Measurements from ENCODE around the gene ZC3H12D. TPM values are rescaled to one million over a fixed set of nuclear protein-coding genes. Genes with fewer than 3 reads are reported as not detected.

Gene ZC3H12D
- total and polyA plus RNA-seq, 2 of the 13 experiments (the other 11 are each of a cell fraction or from before 2014, with no cell fraction given), result 1.2 to 2.7 TPM

DNA sequence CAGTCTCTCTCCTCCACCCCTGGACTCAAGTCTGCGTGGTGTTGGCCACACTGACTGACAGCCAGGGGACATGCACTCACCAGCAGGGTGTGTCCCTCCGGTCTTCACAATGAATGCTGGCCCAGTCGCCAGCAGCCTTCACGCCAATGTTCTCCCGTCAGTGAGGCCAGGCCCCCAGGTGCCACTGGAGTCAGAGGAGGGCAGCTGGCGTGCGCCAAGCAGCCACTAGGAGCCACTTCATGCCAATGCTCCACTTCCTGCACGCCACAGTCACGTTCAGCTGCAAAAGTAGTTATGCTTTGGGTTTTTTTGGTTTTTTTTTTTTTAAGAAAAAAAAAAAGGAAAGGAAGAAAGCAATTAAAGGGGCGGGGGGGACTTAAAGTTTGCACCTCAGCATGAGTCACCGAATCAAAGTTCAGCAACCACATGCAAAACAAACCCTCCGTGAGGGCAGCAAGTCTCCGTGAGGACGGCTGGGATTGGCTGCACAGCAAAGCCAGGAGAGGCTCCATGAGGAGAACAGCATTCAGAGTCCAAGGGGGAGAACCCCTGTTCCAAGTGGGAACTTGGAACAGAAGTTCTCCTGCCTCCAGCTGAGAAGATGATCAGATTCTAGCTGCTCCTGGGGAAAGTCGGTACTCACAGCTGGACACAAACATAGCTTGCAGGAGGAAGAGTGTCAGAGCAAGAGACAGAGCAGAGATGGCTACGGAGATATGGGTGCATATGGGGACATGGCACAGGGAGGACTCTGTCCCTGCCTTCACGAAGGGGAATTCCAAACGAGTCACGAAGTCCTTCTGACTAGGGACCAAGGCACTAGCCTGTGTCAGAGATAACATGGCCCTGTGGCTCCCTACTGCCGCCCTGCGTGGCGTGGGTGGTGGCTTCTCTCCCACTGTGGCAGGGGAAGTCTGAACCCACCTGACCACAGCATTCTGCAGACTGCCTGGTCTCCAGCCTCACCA is at the start of gene ZC3H12D (continued):
- peak; percentile 82; the same call in 1 of the 2 replicates for TF ChIP-seq KDM2A (CRISPR knock-in tag; IDR thresholded peaks at IDR 0.05; ENCODE audit: borderline replicate concordance, low read depth)
- no peak for TF ChIP-seq RBM22 (optimal IDR thresholded peaks at IDR 0.05; ENCODE audit: low read length)
- TF ChIP-seq ZNF839 (CRISPR knock-in tag; IDR thresholded peaks at IDR 0.05; ENCODE audit: borderline replicate concordance), result peak; percentile 75; the same call in 1 of the 2 replicates
- peak; percentile 72 for TF ChIP-seq GABPB1 (CRISPR knock-in tag; IDR thresholded peaks at IDR 0.05)
- TF ChIP-seq TBX3 (IDR thresholded peaks at IDR 0.05; ENCODE audit: borderline replicate concordance), result peak; percentile 59; the same call in 1 of the 2 replicates
- TF ChIP-seq SNAPC2 (CRISPR knock-in tag; IDR thresholded peaks at IDR 0.05), result peak; percentile 73; the same call in 1 of the 2 replicates
- TF ChIP-seq ZNF558 (CRISPR knock-in tag; IDR thresholded peaks at IDR 0.05; ENCODE audit: borderline replicate concordance), result no peak
- TF ChIP-seq FOXM1 (CRISPR knock-in tag; IDR thresholded peaks at IDR 0.05), result no peak
- no peak for TF ChIP-seq ATF7 (IDR thresholded peaks at IDR 0.05)
- peak; percentile 16; the same call in 1 of the 2 replicates for TF ChIP-seq ATF7 (CRISPR knock-in tag; IDR thresholded peaks at IDR 0.05)
- TF ChIP-seq SNAI1 (CRISPR knock-in tag; IDR thresholded peaks at IDR 0.05; ENCODE audit: borderline replicate concordance), result 0 out of 2 replicates have a peak, but pooled peaks have one; percentile 44
- TF ChIP-seq, protein P1, sequence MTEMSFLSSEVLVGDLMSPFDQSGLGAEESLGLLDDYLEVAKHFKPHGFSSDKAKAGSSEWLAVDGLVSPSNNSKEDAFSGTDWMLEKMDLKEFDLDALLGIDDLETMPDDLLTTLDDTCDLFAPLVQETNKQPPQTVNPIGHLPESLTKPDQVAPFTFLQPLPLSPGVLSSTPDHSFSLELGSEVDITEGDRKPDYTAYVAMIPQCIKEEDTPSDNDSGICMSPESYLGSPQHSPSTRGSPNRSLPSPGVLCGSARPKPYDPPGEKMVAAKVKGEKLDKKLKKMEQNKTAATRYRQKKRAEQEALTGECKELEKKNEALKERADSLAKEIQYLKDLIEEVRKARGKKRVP (CRISPR knock-in tag; IDR thresholded peaks at IDR 0.05), result peak in 1 of 2 experiments; percentile 53; a peak in 1 of 4 replicates
- TF ChIP-seq RXRA (CRISPR knock-in tag; IDR thresholded peaks at IDR 0.05), result peak; percentile 89
- peak; percentile 13; the same call in 1 of the 2 replicates for TF ChIP-seq ZBTB49 (CRISPR knock-in tag; IDR thresholded peaks at IDR 0.05; ENCODE audit: borderline replicate concordance)
- TF ChIP-seq MTA1 (CRISPR knock-in tag; IDR thresholded peaks at IDR 0.05; ENCODE audit: borderline replicate concordance), result peak; percentile 74; the same call in 1 of the 2 replicates
- TF ChIP-seq, protein P2, sequence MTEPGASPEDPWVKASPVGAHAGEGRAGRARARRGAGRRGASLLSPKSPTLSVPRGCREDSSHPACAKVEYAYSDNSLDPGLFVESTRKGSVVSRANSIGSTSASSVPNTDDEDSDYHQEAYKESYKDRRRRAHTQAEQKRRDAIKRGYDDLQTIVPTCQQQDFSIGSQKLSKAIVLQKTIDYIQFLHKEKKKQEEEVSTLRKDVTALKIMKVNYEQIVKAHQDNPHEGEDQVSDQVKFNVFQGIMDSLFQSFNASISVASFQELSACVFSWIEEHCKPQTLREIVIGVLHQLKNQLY (CRISPR knock-in tag; IDR thresholded peaks at IDR 0.05), result peak; percentile 20; the same call in 1 of the 2 replicates
- TF ChIP-seq ADNP (CRISPR knock-in tag; IDR thresholded peaks at IDR 0.05), result no peak
- TF ChIP-seq ZNF232 (CRISPR knock-in tag; IDR thresholded peaks at IDR 0.05; ENCODE audit: borderline replicate concordance), result no peak
- TF ChIP-seq SPEN (CRISPR knock-in tag; IDR thresholded peaks at IDR 0.05; ENCODE audit: low read depth), result peak; percentile 70
- TF ChIP-seq ZNF282 (IDR thresholded peaks at IDR 0.05; ENCODE audit: partially characterized antibody), result no peak
- TF ChIP-seq, protein P3, sequence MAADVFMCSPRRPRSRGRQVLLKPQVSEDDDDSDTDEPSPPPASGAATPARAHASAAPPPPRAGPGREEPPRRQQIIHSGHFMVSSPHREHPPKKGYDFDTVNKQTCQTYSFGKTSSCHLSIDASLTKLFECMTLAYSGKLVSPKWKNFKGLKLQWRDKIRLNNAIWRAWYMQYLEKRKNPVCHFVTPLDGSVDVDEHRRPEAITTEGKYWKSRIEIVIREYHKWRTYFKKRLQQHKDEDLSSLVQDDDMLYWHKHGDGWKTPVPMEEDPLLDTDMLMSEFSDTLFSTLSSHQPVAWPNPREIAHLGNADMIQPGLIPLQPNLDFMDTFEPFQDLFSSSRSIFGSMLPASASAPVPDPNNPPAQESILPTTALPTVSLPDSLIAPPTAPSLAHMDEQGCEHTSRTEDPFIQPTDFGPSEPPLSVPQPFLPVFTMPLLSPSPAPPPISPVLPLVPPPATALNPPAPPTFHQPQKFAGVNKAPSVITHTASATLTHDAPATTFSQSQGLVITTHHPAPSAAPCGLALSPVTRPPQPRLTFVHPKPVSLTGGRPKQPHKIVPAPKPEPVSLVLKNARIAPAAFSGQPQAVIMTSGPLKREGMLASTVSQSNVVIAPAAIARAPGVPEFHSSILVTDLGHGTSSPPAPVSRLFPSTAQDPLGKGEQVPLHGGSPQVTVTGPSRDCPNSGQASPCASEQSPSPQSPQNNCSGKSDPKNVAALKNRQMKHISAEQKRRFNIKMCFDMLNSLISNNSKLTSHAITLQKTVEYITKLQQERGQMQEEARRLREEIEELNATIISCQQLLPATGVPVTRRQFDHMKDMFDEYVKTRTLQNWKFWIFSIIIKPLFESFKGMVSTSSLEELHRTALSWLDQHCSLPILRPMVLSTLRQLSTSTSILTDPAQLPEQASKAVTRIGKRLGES (CRISPR knock-in tag; IDR thresholded peaks at IDR 0.05; ENCODE audit: borderline replicate concordance), result no peak
- peak; percentile 37 for TF ChIP-seq YY1 (IDR thresholded peaks at IDR 0.05; ENCODE audit: insufficient read depth, insufficient replicate concordance, low read depth, low read length)

Data from HepG2 (cell line).